Measurements from ENCODE around the gene TRAPPC2L.
A peak's percentile ranks its signal among the peaks of the same experiment; 100 is the strongest.
"Not testable (repeated sequence)": the region's sequence is repeated elsewhere in the genome, so short reads cannot be mapped to it uniquely, and the experiment has no call there.

Gene TRAPPC2L

DNA sequence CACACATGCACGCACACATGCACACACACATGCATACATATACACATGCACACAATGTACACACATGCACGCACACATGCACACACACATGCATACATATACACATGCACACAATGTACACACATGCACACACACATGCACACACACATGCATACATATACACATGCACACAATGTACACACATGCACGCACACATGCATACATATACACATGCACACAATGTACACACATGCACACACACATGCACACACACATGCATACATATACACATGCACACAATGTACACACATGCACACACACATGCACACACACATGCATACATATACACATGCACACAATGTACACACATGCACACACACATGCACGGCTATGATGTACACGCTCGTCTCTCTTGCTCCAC is 37.3 kb downstream of the TRAPPC2L start:
- not testable (repeated sequence) for DNase-seq

DNA sequence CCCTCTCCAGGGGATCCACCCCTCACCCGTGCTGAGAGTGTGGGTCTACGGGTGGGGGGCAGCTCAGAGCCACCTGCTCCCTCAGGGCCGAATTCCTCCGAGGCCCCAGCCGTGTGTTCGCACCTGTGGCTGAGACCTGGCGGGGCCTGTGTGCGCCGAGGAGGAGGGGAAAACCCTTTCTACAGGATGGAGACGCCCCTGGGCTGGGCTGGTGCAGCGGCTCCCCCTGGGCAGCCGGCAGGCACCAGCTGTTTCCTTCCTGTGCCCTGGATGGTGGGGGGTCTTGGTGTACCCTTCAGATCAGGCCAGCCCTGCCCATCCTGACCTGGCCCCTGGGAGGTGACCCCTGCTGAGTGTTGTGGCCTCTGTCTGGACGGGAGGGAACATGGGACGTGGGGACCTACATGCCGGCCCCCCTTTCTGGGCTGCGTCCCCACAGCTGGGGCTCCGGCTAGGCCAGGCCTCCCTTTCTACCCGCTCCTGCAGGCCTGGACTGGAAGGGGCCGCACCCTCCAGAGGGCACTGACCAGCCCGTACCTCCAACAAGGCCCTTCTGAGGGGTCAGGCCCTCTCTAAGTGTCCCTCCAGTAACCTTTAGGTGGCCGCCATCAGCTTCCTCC is 37.9 kb downstream of the TRAPPC2L start:
- no peak for DNase-seq

DNA sequence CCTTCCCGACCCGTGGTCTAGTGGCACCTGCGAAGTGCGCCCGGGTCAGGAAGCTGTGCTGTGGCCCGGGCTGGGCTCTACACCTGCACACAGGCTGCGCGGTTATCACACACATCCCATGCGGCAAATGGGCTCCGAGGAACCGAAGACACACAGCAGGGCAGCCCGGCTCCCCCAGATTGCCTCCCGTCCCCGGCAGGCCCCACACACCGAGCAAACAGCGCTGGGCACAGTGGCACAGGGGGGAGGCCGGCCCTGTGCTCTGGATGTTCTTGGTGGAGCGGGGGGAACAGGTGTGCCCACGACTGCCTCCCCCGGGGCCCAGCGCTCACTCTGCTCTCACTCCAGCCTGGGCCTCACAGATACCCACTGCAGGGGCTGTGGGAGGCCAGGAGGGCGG is 38.4 kb downstream of the TRAPPC2L start:
- DNase-seq: no peak

DNA sequence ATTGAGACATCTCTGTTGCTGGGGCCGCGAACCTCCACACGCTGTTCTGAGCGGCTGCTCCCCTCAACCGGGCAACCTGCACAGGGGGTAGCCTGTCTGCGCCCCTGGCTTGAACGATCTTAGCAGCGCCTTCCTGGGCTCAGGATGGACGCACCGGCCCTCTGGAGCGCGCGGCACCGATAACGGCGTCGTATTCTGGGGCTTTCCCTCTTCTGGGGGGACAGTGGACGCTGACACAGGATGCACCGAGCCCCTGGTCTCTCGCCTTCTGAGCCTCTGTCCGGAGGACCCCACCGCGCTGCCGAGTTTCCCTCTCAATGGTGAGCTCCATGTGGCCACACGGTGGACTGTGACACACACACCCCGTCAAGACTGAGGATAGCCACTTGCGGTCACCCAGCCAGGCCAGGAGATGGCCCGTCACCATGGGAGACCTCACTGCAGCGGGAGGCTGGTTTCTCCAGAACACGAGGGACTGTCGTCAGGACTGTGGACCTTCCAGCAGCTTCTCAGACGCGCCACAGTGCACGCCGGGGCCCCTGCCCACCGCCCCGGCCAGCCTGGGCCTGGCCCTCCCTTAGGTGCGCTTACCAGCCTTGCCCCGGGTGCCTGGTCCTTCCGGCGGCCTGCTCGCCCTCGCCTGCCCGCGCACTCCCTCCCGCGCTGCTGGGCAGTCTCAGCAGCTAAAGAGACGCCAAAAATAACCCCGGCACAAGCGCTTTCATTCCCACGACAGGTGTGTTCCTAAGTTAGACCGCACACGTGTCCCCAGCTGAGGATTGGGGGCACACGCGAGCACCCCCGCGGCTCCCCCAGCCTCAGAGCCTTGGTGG is 39.5 kb downstream of the TRAPPC2L start:
- DNase-seq: no peak

DNA sequence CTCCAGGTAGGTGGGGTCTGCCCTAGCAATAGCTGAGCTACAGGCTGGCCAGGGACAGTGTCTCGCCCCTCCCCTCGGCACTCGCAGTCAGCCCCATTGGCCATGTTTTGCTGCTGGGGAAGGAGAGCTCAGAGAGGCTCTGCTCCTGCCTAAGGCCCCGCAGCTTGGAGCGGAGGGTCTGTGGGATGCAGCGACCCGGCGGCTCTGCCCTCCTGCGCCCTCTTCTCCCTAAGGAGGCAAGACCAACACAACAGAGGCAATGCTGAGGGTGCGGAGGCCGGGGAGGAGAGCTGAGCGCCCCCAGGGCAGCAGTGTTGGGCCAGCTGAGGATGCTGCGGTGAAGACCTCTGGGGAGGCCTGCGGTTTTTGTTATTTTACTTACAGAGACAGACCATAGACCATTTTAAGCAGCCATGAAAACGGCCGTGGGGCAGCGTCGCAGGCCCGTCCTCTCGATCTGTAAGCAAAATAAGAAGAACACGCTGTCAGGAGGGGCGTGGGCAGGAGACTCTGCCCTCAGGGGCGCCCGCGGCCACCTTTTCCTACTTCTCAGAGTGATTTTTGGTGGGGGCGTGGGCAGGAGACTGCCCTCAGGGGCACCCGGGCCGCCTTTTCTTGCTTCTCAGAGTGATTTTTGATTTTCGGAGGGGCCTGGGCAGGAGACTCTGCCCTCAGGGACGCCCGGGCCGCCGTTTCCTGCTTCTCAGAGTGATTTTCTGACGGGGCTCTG is 40.9 kb downstream of the TRAPPC2L start:
- no peak for DNase-seq

DNA sequence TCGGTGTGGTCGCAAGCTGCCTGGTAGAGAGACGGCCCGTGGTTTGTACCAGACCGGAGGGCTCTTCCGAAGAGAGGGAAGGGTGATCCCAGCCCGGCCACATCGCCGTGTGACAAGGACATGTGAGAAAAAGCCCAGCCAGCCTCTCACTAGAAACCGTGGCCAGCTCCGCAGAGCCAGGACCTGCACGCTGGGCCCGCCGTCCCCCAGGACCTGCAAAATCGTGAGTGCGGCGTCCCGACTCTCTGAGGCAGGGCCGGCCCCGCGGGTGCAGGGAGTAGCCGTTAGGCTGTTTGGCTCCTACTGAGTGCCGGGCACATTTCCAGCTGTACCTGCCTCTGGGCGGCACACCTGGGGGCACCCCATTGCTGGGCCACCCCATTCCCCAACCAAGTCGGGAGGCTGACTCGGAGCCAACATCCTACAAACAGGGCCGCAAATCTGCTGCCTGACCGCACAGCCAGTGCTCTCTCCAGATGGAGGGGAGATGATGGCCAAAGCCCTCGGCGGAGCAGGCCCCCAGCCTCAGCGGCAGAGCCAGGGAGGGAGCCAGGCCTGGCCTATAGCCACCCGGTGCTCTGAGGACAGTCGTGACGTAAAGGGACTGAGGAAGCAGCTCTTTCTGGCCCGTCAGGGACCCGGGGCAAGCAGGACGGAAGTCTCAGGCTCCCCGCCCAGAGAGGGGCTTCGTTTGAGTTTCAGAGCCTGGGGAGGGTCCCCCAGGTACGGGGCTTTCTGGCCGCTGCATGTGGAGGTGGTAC is 43.2 kb downstream of the TRAPPC2L start:
- DNase-seq: no peak

DNA sequence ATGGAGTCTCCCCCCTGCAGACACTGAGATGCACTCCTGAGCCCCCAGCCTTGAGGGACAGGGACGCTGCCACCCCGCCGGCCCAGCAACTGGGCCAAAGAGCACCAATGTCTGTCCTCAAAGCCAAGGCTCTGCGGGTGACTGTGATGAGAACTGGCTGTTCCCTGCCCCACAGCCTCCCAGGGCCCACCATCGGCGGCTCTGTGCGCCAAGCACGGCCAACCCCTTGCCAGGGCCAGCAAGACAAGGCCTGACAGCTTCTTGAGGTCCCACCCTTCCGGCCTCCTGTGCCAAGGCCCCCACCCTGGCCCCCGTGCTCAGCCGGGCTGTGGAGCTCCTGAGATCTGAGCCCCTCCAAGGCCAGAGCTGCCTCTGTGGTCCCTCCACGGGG is 43.7 kb downstream of the TRAPPC2L start:
- no peak for DNase-seq

DNA sequence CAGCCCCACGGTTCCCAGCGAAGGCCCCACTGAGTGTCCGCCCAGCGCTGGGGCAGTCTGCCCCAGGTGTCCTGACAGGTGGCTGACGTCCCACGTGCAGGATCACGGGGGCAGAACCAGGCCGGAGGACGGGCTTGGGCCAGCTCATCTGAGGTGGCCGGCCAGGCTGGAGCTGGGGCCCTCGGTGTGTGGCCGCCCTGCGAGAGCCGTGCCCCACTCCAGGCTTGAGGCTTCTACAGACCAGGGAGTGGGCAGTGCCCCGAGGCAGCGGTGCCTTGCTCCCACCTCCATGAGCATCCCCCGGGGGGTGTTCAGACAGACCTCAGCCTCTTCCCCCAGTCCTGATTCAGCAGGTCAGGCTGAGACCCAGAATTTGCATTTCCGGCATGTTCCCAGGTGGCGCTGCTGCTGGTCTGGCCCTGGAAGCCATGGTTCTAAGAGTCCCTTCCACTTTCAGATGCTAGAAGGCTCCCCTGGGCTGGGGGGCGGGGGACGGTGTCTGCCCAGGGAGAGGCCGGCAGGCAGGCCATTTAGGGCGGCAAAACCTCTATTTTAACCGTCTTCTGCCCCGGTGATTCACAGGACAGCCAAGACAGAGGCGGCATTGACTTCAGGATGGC is 44.9 kb downstream of the TRAPPC2L start:
- DNase-seq: no peak

DNA sequence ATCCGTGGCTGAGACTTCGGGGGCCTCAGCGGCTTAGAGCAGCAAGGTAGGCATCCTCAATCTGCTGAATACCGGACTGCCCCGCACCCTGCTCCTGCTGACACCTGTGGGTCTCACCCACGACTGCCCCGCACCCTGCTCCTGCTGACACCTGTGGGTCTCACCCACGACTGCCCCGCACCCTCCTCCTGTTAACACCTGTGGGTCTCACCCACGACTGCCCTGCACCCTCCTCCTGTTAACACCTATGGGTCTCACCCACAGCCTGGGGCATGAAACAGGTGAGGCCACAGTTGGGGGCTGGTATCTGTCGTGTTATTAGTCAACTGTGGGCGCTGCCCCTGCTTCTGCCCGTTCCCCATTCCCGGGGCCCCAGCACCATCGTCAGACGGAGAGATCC is 45.8 kb downstream of the TRAPPC2L start:
- no peak for DNase-seq

DNA sequence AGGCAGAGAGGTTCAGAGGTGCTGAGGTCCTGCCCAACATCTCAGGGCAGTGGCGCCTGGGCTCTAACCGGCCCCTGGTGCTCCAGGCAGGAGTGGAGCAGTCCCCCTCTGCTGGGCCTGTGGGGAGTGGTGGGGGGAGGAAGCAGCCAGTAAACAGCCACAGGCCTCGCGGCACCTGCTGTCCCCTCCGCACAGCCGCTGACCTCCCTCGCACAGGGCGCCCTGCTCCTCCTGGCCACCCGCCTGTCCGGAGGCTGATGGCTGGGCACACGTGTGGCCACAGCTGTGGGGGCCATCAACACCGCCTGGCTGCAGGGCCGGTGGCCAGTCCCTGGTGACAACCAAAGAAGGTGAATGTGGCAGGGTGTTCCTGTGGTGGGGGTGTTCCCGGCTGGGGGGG is 46.3 kb downstream of the TRAPPC2L start:
- no peak for DNase-seq

DNA sequence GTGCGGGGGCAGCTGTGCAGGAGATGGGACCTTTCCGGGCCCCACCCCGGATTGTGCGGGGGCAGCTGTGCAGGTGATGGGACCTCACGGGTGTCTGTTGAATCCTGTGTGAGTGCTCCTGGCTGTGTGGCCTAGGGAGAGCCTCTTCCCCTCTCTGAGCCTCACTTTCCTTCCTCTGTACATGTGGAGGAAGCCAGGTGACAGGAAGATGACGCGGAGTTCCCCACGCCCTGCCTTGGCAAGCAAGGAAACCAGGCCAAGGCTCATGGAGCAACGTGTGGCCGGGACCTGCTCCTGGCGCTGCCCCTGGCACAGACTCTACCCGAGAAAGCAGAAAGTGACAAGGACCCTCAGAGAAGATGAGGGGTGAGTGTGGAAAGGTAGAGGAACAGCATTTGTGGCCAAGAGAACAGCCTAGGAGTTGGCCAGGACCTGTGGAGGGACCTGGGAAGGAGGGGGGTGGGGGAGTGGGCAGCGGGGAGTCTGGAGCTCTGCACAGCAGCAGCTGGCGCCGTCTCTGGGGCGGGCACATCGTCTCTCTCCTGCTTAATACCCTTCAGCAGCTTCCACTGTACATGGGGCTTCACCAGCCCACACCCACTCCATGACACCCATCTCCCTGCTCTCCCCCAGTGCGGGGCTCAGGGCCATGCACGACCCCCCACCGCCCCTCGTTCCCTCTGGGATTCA is 47.9 kb downstream of the TRAPPC2L start:
- DNase-seq: no peak

DNA sequence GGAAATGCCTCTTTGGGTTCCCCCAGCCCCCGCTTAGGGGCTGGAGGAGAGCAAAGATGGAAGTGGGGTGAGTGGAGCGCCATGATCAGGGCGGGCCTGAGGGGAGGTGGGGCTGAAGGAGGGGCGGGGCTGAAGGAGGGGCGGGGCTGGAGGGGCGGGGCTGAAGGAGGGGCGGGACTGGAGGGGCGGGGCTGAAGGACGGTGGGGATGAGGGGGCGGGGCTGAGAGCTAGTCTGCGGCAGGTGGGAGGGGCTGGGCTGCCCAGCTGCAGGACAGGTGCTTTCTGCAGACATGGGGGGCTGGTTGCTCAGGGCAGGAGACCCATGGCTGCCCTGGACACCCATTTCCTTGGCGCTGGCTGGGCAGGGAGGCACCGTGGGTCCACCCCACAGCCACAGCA is 48.6 kb downstream of the TRAPPC2L start:
- DNase-seq: peak; percentile 56

DNA sequence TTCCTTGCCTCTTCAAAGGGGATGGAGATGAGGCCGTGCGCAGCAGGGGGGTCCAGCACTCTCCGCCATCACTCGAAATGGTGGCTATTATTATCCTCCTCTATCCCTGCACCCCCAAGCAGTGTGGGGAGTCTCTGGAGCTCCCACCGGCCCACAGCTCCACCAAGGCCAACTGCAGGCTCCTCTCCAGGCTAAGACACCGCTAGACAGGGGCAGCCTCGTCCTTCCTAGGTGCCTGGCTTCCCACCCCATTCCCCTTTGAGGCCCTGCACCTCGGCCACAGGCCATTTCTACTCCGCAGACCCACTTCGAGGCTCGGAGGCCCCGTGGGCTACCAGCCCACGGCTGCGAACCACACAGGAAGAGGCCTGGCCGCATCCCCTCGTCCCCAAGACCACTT is 49.1 kb downstream of the TRAPPC2L start:
- DNase-seq: no peak

DNA sequence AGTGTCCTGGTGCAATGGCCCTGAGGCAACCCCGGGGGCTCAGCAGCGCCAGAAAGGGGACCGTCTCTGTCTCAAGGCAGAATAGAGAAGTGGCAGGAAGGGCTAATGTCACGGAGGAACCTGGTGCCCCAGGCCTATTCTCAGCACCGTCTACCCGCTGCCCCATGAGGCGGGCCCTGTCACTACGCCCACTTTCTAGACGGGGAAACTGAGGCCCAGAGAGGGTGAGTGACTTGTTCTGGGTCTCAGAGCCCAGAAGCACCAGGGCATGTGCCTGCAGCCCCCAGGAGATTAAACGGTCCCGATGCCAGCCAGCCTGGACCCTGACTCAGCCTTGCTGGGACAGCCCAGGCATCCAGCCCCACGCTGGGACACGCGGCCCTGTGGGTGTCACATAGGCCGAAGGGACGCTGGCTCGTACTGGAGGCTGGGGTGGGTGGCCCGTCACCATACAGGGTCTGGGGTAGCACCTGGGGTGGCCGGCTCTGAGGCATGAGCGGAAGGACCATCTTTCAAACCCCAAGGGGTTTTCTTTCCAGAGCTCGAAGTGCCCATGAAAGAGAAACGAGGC is 49.7 kb downstream of the TRAPPC2L start:
- DNase-seq: no peak

DNA sequence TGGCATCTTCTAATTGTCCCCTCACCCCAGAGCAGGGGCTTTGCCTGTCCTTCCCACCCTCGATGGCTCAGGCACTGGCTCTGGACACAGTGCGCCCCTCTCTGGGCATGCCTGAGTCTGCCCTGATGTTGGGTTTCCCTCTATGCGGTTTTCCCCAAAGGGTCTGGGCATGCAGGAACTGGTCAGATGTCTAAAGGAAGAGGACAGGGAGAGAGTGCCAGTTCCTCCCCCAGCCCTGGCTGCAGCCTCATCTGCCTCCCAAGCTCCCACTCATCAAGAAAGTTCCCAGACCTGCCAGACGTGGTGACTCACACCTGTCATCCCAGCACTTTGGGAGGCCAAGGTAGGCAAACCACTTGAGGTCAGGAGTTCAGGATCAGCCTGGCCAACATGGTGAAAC is 50.8 kb downstream of the TRAPPC2L start:
- DNase-seq: no peak

DNA sequence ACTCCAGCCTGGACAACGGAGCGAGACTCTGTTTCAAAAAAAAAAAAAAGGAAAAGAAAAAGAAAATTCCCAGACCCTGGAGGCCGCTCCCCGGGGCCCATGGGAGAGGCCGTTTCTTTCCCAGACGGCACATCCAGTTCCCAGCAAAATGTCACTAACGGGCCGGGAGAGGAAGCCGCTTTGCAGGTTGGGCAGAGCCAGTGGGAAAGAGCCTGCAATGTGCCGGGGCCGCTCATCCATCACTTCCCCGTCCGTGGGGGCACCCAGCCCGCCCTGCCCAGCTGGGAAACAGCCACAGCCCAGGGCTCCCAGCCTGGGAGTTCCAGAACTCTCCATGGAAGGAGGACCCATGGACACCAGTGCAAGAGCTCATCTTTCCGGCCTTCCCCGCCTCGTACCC is 51.4 kb downstream of the TRAPPC2L start:
- DNase-seq: no peak

DNA sequence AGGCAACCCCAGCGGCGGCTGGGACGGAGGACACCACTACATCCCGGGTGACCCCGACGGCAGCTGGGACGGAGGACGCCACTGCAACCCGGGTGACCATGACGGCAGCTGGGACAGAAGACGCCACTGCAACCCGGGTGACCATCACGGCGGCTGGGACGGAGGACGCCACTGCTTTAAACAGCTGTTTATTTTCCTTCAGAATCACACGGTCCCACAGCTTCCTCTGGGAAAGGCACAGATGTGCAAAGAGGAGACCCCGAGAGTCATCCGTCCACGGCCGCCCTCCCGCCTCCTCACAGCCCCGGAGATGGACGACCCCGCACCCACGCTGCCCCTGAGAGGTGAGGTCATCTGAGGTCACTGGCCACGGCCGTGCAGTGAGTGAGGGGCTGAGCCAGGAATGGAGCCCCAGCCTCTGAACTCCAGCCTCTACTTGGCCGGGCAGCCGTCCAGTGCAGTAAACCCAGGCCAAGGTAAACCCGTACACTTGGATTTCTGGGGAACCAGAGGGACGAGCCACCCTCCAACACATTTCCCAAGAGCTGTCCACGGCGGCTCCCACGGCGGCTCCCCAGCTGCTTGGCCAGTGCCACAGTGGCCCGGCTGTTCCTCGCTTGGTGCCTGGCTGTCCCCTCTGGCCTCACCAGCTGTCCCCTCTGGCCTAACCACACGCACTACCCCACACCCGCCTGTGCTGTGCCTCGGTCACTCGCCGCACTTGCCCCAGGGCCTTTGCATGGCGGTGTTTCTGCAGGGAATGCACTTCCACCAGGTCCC is 52.7 kb downstream of the TRAPPC2L start:
- no peak for DNase-seq

DNA sequence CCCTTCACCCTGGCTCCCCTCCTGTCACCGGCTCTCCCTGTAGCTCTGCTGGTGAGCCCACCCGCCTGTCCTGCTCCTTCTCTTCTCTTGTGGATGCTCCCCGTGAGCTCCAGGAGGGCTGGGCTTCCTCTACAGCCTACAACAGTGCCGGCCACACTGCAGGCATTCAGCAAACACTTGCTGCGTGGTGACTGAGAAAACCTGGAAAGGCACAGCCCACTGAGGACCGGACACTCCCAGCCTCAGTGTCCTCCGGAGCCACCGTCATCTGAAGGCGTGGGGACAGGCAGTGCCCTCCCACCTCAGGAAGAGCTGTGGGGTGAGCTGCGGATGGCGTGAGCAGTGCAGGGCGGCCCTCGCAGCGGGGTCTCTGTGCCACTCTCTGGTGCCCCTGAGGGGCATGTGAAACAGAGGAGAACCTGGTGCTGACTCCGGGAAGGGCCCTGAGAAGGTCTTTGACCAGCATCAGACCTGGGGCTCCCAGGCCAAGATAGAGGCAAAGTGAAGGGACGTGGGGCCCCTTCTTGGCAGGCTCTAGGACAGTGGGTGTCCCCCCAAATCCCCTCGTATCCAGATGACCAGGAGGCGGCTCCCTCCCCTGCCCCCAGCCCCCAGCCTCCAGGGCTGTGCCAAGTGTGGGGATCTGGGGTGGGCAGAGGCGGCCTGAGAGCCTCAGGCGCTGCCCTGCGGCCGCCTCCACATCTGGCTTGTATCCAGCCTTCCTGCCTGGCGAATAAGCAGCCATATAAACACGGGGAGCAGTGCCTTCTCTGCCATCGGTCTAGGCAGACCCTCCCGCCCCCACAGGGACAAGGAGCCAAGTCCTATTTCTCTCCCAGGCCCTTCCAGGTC is 53.6 kb downstream of the TRAPPC2L start:
- no peak for DNase-seq

DNA sequence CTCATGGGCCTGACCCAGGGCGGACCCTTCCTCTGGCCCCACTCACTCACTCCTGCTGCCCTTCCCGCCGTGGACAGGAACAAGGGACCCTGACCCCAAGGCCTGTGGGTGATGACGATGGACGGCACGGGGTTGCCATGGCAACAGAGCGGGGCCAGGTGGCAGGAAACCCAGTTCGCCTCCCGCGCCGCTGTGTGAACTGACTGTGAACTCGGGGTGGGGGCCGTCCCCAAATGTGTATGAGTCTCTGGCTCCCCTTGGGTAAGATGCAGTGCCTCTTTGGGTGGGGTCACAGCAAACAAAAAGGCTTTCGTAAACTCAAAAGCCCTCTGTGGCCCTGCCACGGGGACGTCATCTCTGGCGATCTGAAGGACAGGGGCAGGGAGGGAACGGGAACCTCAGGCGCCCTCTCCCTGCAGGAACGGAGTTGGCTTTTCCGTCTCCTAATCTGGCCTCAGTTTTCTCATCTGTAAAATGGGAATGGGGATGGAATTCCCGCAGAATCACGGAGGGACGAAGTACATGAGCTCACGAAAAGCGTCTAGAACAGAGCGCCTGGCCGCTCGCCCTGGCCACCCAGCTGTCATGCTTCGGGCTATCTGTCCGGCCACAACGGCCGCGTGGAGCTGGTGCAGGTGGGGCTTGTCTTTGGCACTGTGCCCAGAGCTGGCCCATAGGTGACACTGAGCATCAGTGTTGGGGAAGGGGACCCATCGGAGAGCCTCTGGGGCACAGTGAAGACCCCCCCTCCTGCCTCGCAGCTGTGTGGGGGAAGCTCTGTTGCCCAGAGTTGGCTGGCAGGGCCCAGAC is 54.4 kb downstream of the TRAPPC2L start:
- DNase-seq: no peak
